HEK293 (cell line): ENCODE data around the gene ADA.

ENCODE experiments used
- GLIS1 ChIP-seq: fragments of 450-650 bp; formaldehyde crosslinking; IDR thresholded peaks from 2 replicates; pipeline ENCODE4 v1.5.1; 2016; ENCODE audit warnings: missing biosample characterization, missing genetic modification characterization
- GLIS2 ChIP-seq: fragments of 450-650 bp; formaldehyde crosslinking; IDR thresholded peaks from 2 replicates; pipeline ENCODE4 v1.5.1; 2016; ENCODE audit warnings: missing biosample characterization, missing genetic modification characterization
- KLF16 ChIP-seq: fragments of 450-650 bp; formaldehyde crosslinking; IDR thresholded peaks from 2 replicates; pipeline ENCODE4 v1.5.1; 2017; ENCODE audit warnings: missing biosample characterization, missing genetic modification characterization
- KLF9 ChIP-seq: fragments of 450-650 bp; formaldehyde crosslinking; IDR thresholded peaks from 2 replicates; pipeline ENCODE4 v1.5.1; 2016; ENCODE audit warnings: missing biosample characterization, missing genetic modification characterization, low read depth
- MZF1 ChIP-seq: fragments of 450-650 bp; formaldehyde crosslinking; IDR thresholded peaks from 2 replicates; pipeline ENCODE4 v1.5.1; 2017; ENCODE audit warnings: missing biosample characterization, missing genetic modification characterization, borderline replicate concordance
- SP2 ChIP-seq: fragments of 450-650 bp; formaldehyde crosslinking; IDR thresholded peaks from 2 replicates; pipeline ENCODE4 v1.5.1; 2016; ENCODE audit warnings: missing biosample characterization, missing genetic modification characterization
- SP3 ChIP-seq: fragments of 450-650 bp; formaldehyde crosslinking; IDR thresholded peaks from 2 replicates; pipeline ENCODE4 v1.5.1; 2016; ENCODE audit warnings: missing biosample characterization, missing genetic modification characterization
- TCF7L2 ChIP-seq: IDR thresholded peaks from 2 replicates; pipeline ENCODE4 v1.6.1; 2011; ENCODE audit warnings: low read depth, mild to moderate bottlenecking, inconsistent platforms, low read length, moderate library complexity, borderline replicate concordance
- YY2 ChIP-seq: fragments of 450-650 bp; formaldehyde crosslinking; IDR thresholded peaks from 2 replicates; pipeline ENCODE4 v1.5.1; 2016; ENCODE audit warnings: missing biosample characterization, missing genetic modification characterization
- ZBTB10 ChIP-seq: fragments of 450-650 bp; formaldehyde crosslinking; IDR thresholded peaks from 2 replicates; pipeline ENCODE4 v1.5.1; 2016; ENCODE audit warnings: missing biosample characterization, missing genetic modification characterization
- ZBTB17 ChIP-seq: fragments of 450-650 bp; formaldehyde crosslinking; IDR thresholded peaks from 2 replicates; pipeline ENCODE4 v1.5.1; 2016; ENCODE audit warnings: missing biosample characterization, missing genetic modification characterization
- ZBTB20 ChIP-seq: fragments of 450-650 bp; formaldehyde crosslinking; IDR thresholded peaks from 2 replicates; pipeline ENCODE4 v1.5.1; 2016; ENCODE audit warnings: missing biosample characterization, missing genetic modification characterization
- ZIC2 ChIP-seq: fragments of 450-650 bp; formaldehyde crosslinking; IDR thresholded peaks from 2 replicates; pipeline ENCODE4 v1.5.1; 2016; ENCODE audit warnings: missing biosample characterization, missing genetic modification characterization
- ZNF132 ChIP-seq: fragments of 450-650 bp; formaldehyde crosslinking; IDR thresholded peaks from 2 replicates; pipeline ENCODE4 v1.5.1; 2017; ENCODE audit warnings: missing biosample characterization, missing genetic modification characterization, borderline replicate concordance
- ZNF175 ChIP-seq: fragments of 450-650 bp; formaldehyde crosslinking; IDR thresholded peaks from 2 replicates; pipeline ENCODE4 v1.5.1; 2016; ENCODE audit warnings: missing biosample characterization, missing genetic modification characterization
- ZNF18 ChIP-seq: fragments of 450-650 bp; formaldehyde crosslinking; IDR thresholded peaks from 2 replicates; pipeline ENCODE4 v1.5.1; 2016; ENCODE audit warnings: missing biosample characterization, missing genetic modification characterization
- ZNF280D ChIP-seq: fragments of 450-650 bp; formaldehyde crosslinking; IDR thresholded peaks from 2 replicates; pipeline ENCODE4 v1.5.1; 2016; ENCODE audit warnings: missing biosample characterization, missing genetic modification characterization
- ZNF366 ChIP-seq: fragments of 450-650 bp; formaldehyde crosslinking; conservative IDR thresholded peaks from 2 replicates; pipeline ENCODE4 v1.5.1; 2016; ENCODE audit warnings: missing biosample characterization, missing genetic modification characterization
- TF ChIP-seq, protein P1 (sequence below): fragments of 450-650 bp; formaldehyde crosslinking; IDR thresholded peaks from 2 replicates; pipeline ENCODE4 v1.5.1; 2017; ENCODE audit warnings: missing biosample characterization, mild to moderate bottlenecking, missing genetic modification characterization, moderate library complexity
- TF ChIP-seq, protein P2 (sequence below): fragments of 450-650 bp; formaldehyde crosslinking; IDR thresholded peaks from 2 replicates; pipeline ENCODE4; 2016; ENCODE audit warnings: missing biosample characterization, missing genetic modification characterization

ADA gene

GRCh38 chr20:44651684-44652423 is at the start of gene ADA (continued):
- TF ChIP-seq ZNF280D (tag by site-specific recombination) (no peak), ZBTB17 (tag by site-specific recombination) (peak; percentile 37; the same call in 1 of the 2 replicates), GLIS1 (tag by site-specific recombination) (peak; percentile 53), ZNF175 (tag by site-specific recombination) (no peak), GLIS2 (tag by site-specific recombination) (peak; percentile 54; the same call in 1 of the 2 replicates), ZNF18 (tag by site-specific recombination) (peak; percentile 92; the same call in 1 of the 2 replicates), SP3 (tag by site-specific recombination) (peak; percentile 55), MZF1 (tag by site-specific recombination) (no peak), ZBTB10 (tag by site-specific recombination) (peak; percentile 52; the same call in 1 of the 2 replicates), ZBTB20 (tag by site-specific recombination) (peak; percentile 89), KLF16 (tag by site-specific recombination) (0 out of 2 replicates have a peak, but pooled peaks have one; percentile 49), KLF9 (tag by site-specific recombination) (peak; percentile 50; the same call in 1 of the 2 replicates), ZIC2 (tag by site-specific recombination) (peak; percentile 60; the same call in 1 of the 2 replicates), ZNF366 (tag by site-specific recombination) (0 out of 2 replicates have a peak, but pooled peaks have one; percentile 4), TCF7L2 (no peak), ZNF132 (tag by site-specific recombination) (no peak), YY2 (no peak), SP2 (tag by site-specific recombination) (0 out of 2 replicates have a peak, but pooled peaks have one; percentile 8)
- TF ChIP-seq, protein P1, sequence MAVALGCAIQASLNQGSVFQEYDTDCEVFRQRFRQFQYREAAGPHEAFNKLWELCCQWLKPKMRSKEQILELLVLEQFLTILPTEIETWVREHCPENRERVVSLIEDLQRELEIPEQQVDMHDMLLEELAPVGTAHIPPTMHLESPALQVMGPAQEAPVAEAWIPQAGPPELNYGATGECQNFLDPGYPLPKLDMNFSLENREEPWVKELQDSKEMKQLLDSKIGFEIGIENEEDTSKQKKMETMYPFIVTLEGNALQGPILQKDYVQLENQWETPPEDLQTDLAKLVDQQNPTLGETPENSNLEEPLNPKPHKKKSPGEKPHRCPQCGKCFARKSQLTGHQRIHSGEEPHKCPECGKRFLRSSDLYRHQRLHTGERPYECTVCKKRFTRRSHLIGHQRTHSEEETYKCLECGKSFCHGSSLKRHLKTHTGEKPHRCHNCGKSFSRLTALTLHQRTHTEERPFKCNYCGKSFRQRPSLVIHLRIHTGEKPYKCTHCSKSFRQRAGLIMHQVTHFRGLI (tag by site-specific recombination) = peak; percentile 74
- TF ChIP-seq, protein P2, sequence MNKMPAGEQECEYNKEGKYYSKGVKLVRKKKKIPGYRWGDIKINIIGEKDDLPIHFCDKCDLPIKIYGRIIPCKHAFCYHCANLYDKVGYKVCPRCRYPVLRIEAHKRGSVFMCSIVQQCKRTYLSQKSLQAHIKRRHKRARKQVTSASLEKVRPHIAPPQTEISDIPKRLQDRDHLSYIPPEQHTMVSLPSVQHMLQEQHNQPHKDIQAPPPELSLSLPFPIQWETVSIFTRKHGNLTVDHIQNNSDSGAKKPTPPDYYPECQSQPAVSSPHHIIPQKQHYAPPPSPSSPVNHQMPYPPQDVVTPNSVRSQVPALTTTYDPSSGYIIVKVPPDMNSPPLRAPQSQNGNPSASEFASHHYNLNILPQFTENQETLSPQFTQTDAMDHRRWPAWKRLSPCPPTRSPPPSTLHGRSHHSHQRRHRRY (tag by site-specific recombination) = no peak
